Stomach (tissue), 4 donors: Measurements from ENCODE around the gene NCKAP1.

Experiments used
- CTCF ChIP-seq, 7 experiments: fragments of 450-650 bp in 4 of 7; fragments of 200-600 bp in 3 of 7; sonication (generic) in 3 of 7; IDR thresholded peaks; one replicate each; pipeline ENCODE4 v1.5.1; 2016 to 2019; ENCODE audit warnings: antibody characterized with exemption in 7 of 7, control low read depth in 2 of 7, mild to moderate bottlenecking in 1 of 7
- POLR2A ChIP-seq, 4 donors: fragments of 450-650 bp; IDR thresholded peaks; one replicate each; pipeline ENCODE4 v1.6.1; 2016; ENCODE audit warnings: antibody characterized with exemption in 4 of 4, control low read depth in 2 of 4, mild to moderate bottlenecking in 1 of 4, moderate library complexity in 1 of 4

GRCh38 chr2:182921234-182921633 is 117.0 kb downstream of the NCKAP1 start:
- TF ChIP-seq CTCF (IDR thresholded peaks at IDR 0.05), result no peak
- TF ChIP-seq POLR2A (IDR thresholded peaks at IDR 0.05), result no peak
